OCI-LY1 (cell line): Measurements from ENCODE around the gene MT3.

Experiments
- H2AFZ ChIP-seq: fragments of 200-600 bp; sonication (generic), shearing (Covaris generic); 2 replicates; pipeline ENCODE4 v1.6.0; 2014; ENCODE audit warnings: antibody characterized with exemption, mild to moderate bottlenecking, low read length
- H3F3A ChIP-seq: fragments of 200-600 bp; sonication (generic), shearing (Covaris generic); 2 replicates; pipeline ENCODE4 v1.6.0; 2014; ENCODE audit warnings: mild to moderate bottlenecking, antibody characterized with exemption, low read length, moderate library complexity; ENCODE audit not compliant: insufficient read depth
- H3K27ac ChIP-seq: fragments of 200-600 bp; sonication (generic); 2 replicates; pipeline ENCODE4 v1.5.1; 2014; ENCODE audit warnings: low read length, mixed run types, mild to moderate bottlenecking, low read depth; ENCODE audit not compliant: poor library complexity, severe bottlenecking
- H3K27me3 ChIP-seq: fragments of 200-600 bp; sonication (generic); 2 replicates; pipeline ENCODE4 v1.6.0; 2014; ENCODE audit warnings: antibody characterized with exemption, mild to moderate bottlenecking, low read length, moderate library complexity; ENCODE audit not compliant: insufficient read depth
- H3K36me3 ChIP-seq: fragments of 200-600 bp; sonication (generic); 2 replicates; pipeline ENCODE4 v1.6.1; 2014; ENCODE audit warnings: mild to moderate bottlenecking, antibody characterized with exemption, low read length, moderate library complexity, mixed read lengths; ENCODE audit not compliant: insufficient read depth
- H3K4me1 ChIP-seq: fragments of 200-600 bp; sonication (generic); 2 replicates; pipeline ENCODE4 v1.5.1; 2014; ENCODE audit warnings: mild to moderate bottlenecking, low read length, moderate library complexity; ENCODE audit not compliant: insufficient read depth, severe bottlenecking
- H3K4me2 ChIP-seq: fragments of 200-600 bp; sonication (generic), shearing (Covaris generic); 2 replicates; pipeline ENCODE4 v1.6.1; 2014; ENCODE audit warnings: low read length
- H3K4me3 ChIP-seq: fragments of 200-600 bp; sonication (generic); 2 replicates; pipeline ENCODE4 v1.5.1; 2014; ENCODE audit warnings: low read length, low read depth, mild to moderate bottlenecking, mixed read lengths; ENCODE audit not compliant: poor library complexity, severe bottlenecking
- H3K79me2 ChIP-seq: fragments of 200-600 bp; shearing (Covaris generic); 2 replicates; pipeline ENCODE4 v1.6.1; 2016; ENCODE audit warnings: mixed run types, low read length, mixed read lengths; ENCODE audit not compliant: insufficient read depth
- H3K9ac ChIP-seq: fragments of 200-600 bp; sonication (generic), shearing (Covaris generic); 2 replicates; pipeline ENCODE4 v1.6.1; 2014; ENCODE audit warnings: mild to moderate bottlenecking, low read length, mixed read lengths
- H3K9me2 ChIP-seq: fragments of 200-600 bp; sonication (generic), shearing (Covaris generic); 2 replicates; pipeline ENCODE4 v1.6.1; 2014; ENCODE audit warnings: low read depth, mild to moderate bottlenecking, low read length, mixed read lengths
- H3K9me3 ChIP-seq: fragments of 200-600 bp; shearing (Covaris generic); 2 replicates; pipeline ENCODE4 v1.6.1; 2014; ENCODE audit warnings: low read length, mixed read lengths
- H4K20me1 ChIP-seq: fragments of 200-600 bp; sonication (generic), shearing (Covaris generic); 2 replicates; pipeline ENCODE4 v1.6.0; 2016; ENCODE audit warnings: mild to moderate bottlenecking, low read length; ENCODE audit not compliant: insufficient read depth
- CTCF ChIP-seq: fragments of 200-600 bp; sonication (generic), shearing (Covaris generic); IDR thresholded peaks from 2 replicates; pipeline ENCODE4 v1.5.1; 2017; ENCODE audit warnings: mild to moderate bottlenecking, antibody characterized with exemption, low read length, moderate library complexity, mixed read lengths
- EZH2 ChIP-seq: fragments of 200-600 bp; sonication (generic), shearing (Covaris generic); IDR thresholded peaks from 2 replicates; pipeline ENCODE4 v1.8.0; 2017; ENCODE audit warnings: borderline replicate concordance, mixed run types, mild to moderate bottlenecking, antibody characterized with exemption, low read length, moderate library complexity, mixed read lengths

Gene MT3

GRCh38 chr16:56593573-56594291 is 4.4 kb downstream of the MT3 start:
- H3K4me1 ChIP-seq, result peaks cover 5% of the 10 kb centered on the region
- no peaks in the 10 kb centered on the region for H3K9me3 ChIP-seq
- H3K9me2 ChIP-seq, result no peaks in the 10 kb centered on the region
- H3K27me3 ChIP-seq, result no peaks in the 10 kb centered on the region
- TF ChIP-seq CTCF (no peak), EZH2 (no peak)
- H3K4me3 ChIP-seq, result no peak overlapping the region
- no peak overlapping the region for H3K27ac ChIP-seq
- no peak overlapping the region for H2AFZ ChIP-seq
- no peaks in the 10 kb centered on the region for H3K36me3 ChIP-seq
- H3K4me2 ChIP-seq, result no peak overlapping the region
- no peak overlapping the region for H3K9ac ChIP-seq
- H4K20me1 ChIP-seq, result no peaks in the 10 kb centered on the region
- H3F3A ChIP-seq, result no peaks in the 10 kb centered on the region
- H3K79me2 ChIP-seq, result no peaks in the 10 kb centered on the region

- no peaks in the 10 kb centered on the region for H3K36me3 ChIP-seq
- no peak overlapping the region for H3K27ac ChIP-seq
- no peaks in the 10 kb centered on the region for H3K27me3 ChIP-seq
- H3K4me1 ChIP-seq, result peaks cover 5% of the 10 kb centered on the region
- no peaks in the 10 kb centered on the region for H4K20me1 ChIP-seq
- H2AFZ ChIP-seq, result no peak overlapping the region
- H3K4me2 ChIP-seq, result no peak overlapping the region
- no peak overlapping the region for H3K4me3 ChIP-seq
- H3K9ac ChIP-seq, result no peak overlapping the region
- no peaks in the 10 kb centered on the region for H3K9me2 ChIP-seq
- TF ChIP-seq CTCF, result no peak
- no peak for TF ChIP-seq EZH2
- H3K9me3 ChIP-seq, result no peaks in the 10 kb centered on the region
- no peaks in the 10 kb centered on the region for H3F3A ChIP-seq
- no peaks in the 10 kb centered on the region for H3K79me2 ChIP-seq
Observed at GRCh38 chr16:56594292-56594619, 4.9 kb downstream of the MT3 start.

GRCh38 chr16:56600398-56600999 is 11.2 kb downstream of the MT3 start:
- H3K4me3 ChIP-seq, result no peak overlapping the region

More at GRCh38 chr16:56600398-56600999, 11.2 kb downstream of the MT3 start:
- peak; percentile 71 for TF ChIP-seq CTCF
- no peak for TF ChIP-seq EZH2
- Histone ChIP-seq H3K9me3 (no peaks in the 10 kb centered on the region), H3K4me2 (no peak overlapping the region), H2AFZ (no peak overlapping the region), H3K79me2 (no peaks in the 10 kb centered on the region), H3F3A (no peaks in the 10 kb centered on the region), H4K20me1 (no peaks in the 10 kb centered on the region), H3K9me2 (no peaks in the 10 kb centered on the region), H3K27ac (no peak overlapping the region), H3K4me1 (no peaks in the 10 kb centered on the region), H3K27me3 (no peaks in the 10 kb centered on the region), H3K9ac (no peak overlapping the region), H3K36me3 (no peaks in the 10 kb centered on the region)
